Stomach (tissue), 4 donors: ENCODE measurements around the gene STRADB.

Experiments
- EP300 ChIP-seq: sonication (generic); formaldehyde crosslinking; IDR thresholded peaks from one replicate; pipeline ENCODE4 v1.6.1; 2017; ENCODE audit warnings: antibody characterized with exemption
- POLR2A ChIP-seq, 4 donors: fragments of 450-650 bp; IDR thresholded peaks; one replicate each; pipeline ENCODE4 v1.6.1; 2016; ENCODE audit warnings: antibody characterized with exemption in 4 of 4, control low read depth in 2 of 4, mild to moderate bottlenecking in 1 of 4, moderate library complexity in 1 of 4
- TF ChIP-seq, protein P1 (sequence below), 7 experiments: fragments of 450-650 bp in 4 of 7; fragments of 200-600 bp in 3 of 7; sonication (generic) in 3 of 7; IDR thresholded peaks; one replicate each; pipeline ENCODE4 v1.5.1; 2016 to 2019; ENCODE audit warnings: antibody characterized with exemption in 7 of 7, control low read depth in 2 of 7, mild to moderate bottlenecking in 1 of 7

DNA sequence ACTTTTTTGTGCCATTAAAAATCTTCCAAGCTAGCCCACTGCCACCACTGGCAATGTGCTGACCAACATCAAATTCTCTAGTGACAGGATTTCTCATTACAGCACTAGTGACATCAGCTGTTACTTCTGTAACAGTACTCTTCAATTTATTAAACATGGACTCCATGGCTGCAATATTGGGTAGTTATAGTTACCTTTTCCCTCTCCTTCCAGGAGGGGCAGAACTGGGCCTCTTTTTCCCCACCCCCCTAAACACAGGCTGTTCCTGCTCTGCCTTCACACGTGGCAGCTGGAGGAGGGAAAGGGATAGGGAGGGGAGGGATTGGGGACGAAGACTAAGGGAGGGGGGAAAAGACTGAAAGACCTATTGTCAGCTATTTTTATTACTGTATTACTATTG lies 38.4 kb upstream of the STRADB start:
- TF ChIP-seq, protein P1, sequence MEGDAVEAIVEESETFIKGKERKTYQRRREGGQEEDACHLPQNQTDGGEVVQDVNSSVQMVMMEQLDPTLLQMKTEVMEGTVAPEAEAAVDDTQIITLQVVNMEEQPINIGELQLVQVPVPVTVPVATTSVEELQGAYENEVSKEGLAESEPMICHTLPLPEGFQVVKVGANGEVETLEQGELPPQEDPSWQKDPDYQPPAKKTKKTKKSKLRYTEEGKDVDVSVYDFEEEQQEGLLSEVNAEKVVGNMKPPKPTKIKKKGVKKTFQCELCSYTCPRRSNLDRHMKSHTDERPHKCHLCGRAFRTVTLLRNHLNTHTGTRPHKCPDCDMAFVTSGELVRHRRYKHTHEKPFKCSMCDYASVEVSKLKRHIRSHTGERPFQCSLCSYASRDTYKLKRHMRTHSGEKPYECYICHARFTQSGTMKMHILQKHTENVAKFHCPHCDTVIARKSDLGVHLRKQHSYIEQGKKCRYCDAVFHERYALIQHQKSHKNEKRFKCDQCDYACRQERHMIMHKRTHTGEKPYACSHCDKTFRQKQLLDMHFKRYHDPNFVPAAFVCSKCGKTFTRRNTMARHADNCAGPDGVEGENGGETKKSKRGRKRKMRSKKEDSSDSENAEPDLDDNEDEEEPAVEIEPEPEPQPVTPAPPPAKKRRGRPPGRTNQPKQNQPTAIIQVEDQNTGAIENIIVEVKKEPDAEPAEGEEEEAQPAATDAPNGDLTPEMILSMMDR (IDR thresholded peaks at IDR 0.05): no peak
- TF ChIP-seq POLR2A (IDR thresholded peaks at IDR 0.05) (no peak), EP300 (no peak)
